ENCODE measurements around the gene ADAM15.

- TF ChIP-seq CTCF (tag by site-specific recombination; IDR thresholded peaks at IDR 0.05) (no peak), ZBTB8A (tag by site-specific recombination; IDR thresholded peaks at IDR 0.05) (0 out of 2 replicates have a peak, but pooled peaks have one; percentile 20), PRDM1 (tag by site-specific recombination; IDR thresholded peaks at IDR 0.05) (no peak), KLF16 (tag by site-specific recombination; IDR thresholded peaks at IDR 0.05) (no peak), ZBTB6 (tag by site-specific recombination; IDR thresholded peaks at IDR 0.05) (no peak), PATZ1 (tag by site-specific recombination; IDR thresholded peaks at IDR 0.05) (no peak), MYNN (tag by site-specific recombination; IDR thresholded peaks at IDR 0.05; ENCODE audit: borderline replicate concordance) (no peak), PBX3 (CRISPR knock-in tag; IDR thresholded peaks at IDR 0.05) (0 out of 2 replicates have a peak, but pooled peaks have one; percentile 43), ZNF514 (tag by site-specific recombination; IDR thresholded peaks at IDR 0.05) (no peak), ZNF362 (tag by site-specific recombination; IDR thresholded peaks at IDR 0.05) (no peak), REST (tag by site-specific recombination; IDR thresholded peaks at IDR 0.05) (no peak), GLI4 (tag by site-specific recombination; IDR thresholded peaks at IDR 0.05) (no peak)
These were observed 27.5 kb downstream of the ADAM15 start, which contains the start of gene EFNA3 for GRCh38 chr1:155078469-155079209.

All from HEK293 (cell line).